ENCODE results near the gene ANOS1. TPM values are rescaled to one million over a fixed set of nuclear protein-coding genes. Genes with fewer than 3 reads are reported as not detected.

The ANOS1 gene, protein sequence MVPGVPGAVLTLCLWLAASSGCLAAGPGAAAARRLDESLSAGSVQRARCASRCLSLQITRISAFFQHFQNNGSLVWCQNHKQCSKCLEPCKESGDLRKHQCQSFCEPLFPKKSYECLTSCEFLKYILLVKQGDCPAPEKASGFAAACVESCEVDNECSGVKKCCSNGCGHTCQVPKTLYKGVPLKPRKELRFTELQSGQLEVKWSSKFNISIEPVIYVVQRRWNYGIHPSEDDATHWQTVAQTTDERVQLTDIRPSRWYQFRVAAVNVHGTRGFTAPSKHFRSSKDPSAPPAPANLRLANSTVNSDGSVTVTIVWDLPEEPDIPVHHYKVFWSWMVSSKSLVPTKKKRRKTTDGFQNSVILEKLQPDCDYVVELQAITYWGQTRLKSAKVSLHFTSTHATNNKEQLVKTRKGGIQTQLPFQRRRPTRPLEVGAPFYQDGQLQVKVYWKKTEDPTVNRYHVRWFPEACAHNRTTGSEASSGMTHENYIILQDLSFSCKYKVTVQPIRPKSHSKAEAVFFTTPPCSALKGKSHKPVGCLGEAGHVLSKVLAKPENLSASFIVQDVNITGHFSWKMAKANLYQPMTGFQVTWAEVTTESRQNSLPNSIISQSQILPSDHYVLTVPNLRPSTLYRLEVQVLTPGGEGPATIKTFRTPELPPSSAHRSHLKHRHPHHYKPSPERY
- total RNA-seq: 0.18 and 0.55 TPM in 2 replicates
- polyA plus RNA-seq: 0.60 and 0.87 TPM in 2 replicates
- 0.59 and 0.87 TPM in 2 replicates for polyA plus RNA-seq (2011; cell fraction: cytosol; rRNA removed)
- 0.42 and 1.1 TPM in 2 replicates for polyA plus RNA-seq (2011; cell fraction: nucleus; rRNA removed)
- 0.50 and 1.2 TPM in 2 replicates for polyA plus RNA-seq (2012)
- 0.56 and 1.1 TPM in 2 replicates for polyA minus RNA-seq
- polyA minus RNA-seq (2011; cell fraction: cytosol; rRNA and poly(A)+ RNA removed): not detected
- polyA minus RNA-seq (2011; cell fraction: nucleus; rRNA and poly(A)+ RNA removed): 0.67 and 1.6 TPM in 2 replicates
- Bru-seq, nascent RNA: percentile 23 among the genes with signal in this experiment
- BruChase-seq, experiment 1, labeled RNA remaining after a 6-hour chase: percentile 15 among the genes with signal in this experiment
- BruChase-seq, experiment 2, labeled RNA remaining after a 2-hour chase: percentile 12 among the genes with signal in this experiment
- long read RNA-seq, partial matches to known transcripts: 0 of 1 reads
- long read RNA-seq, other reads (novel, unspliced or antisense): 1 of 1 reads

DNA sequence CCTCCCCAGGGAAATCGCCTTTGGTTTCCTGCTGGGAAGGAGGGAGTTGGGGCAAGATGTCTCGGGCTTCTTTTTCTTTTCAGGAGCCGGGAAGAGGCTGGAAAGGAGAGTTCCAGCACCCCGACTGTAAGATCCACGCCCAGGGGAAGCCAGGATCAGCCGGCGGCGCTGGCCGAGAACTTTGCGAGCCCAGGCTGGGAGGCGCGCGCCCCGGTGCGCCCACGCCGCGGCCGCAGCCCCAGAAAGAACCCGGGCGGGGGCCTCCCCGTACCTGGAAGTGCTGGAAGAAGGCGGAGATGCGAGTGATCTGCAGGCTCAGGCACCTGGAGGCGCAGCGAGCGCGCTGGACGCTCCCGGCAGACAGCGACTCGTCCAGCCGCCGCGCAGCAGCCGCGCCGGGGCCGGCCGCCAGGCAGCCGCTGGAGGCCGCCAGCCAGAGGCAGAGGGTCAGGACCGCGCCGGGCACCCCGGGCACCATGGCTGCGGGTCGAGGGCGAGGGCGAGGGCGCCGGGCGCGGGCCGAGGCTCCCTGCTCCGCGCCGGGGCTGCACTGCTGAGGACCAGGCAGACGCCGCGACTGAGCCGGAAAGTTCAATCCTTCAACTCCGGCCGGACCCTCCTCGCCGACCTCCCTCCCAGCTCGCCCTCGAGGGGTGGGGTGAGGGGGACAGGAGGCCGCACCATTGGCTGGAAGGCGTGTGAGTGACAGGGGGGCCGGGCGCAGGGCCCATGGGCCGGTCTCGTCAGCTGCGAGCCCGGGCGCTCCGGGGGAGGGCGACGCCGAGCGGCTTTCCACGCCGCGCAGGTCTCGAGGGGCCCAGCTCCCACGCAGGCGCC lies at the start of gene ANOS1:
Gene ANOS1, minus strand, starts transcription at position 579 of the 837 bp plus-strand sequence. Its CDS starts 101 bp downstream, at position 478.
- peak; percentile 52 for DNase-seq (ENCODE audit: low read depth, low spot score)
- Histone ChIP-seq H3K36me3 (ENCODE audit: control insufficient read depth in 2 of 2, extremely low read depth in 1 of 2, insufficient read depth in 2 of 2, low read length in 2 of 2) (no peaks in the 10 kb centered on the region), H3K4me2 (ENCODE audit: insufficient read depth, low read length) (peak within 1 kb of the TSS; percentile 62), H3K4me3 (replicated peaks in 1 of 3; ENCODE audit: insufficient read depth in 1 of 3, low read depth in 1 of 3, low read length in 3 of 3) (peak within 1 kb of the TSS; percentile 16 to 38 (median 36)), H3K79me2 (ENCODE audit: control insufficient read depth, insufficient read depth, low read length) (no peaks in the 10 kb centered on the region), H3K9me3 (replicated peaks; ENCODE audit: control insufficient read depth, insufficient read depth, low read length) (no peaks in the 10 kb centered on the region), H3K4me1 (ENCODE audit: control insufficient read depth, extremely low read depth, insufficient read depth, low read length) (peaks cover 4% of the 10 kb centered on the region), H3K27ac (ENCODE audit: insufficient read depth, low read depth, low read length) (no peak within 1 kb of the TSS), H3K9ac (replicated peaks; ENCODE audit: extremely low read depth, insufficient read depth, low read length) (no peak within 1 kb of the TSS), H3K9me1 (replicated peaks; ENCODE audit: control insufficient read depth, extremely low read depth, insufficient read depth, low read length) (no peaks in the 10 kb centered on the region), H2AFZ (ENCODE audit: low read depth, low read length) (peak within 1 kb of the TSS; percentile 37), H4K20me1 (replicated peaks; ENCODE audit: control insufficient read depth, extremely low read depth, insufficient read depth, low read length) (no peaks in the 10 kb centered on the region), H3K27me3 (ENCODE audit: control insufficient read depth in 2 of 2, insufficient read depth in 2 of 2, low read length in 2 of 2) (peaks cover 3 to 4% of the 10 kb centered on the region in 2 experiments)
- intact Hi-C loops (cut with micrococcal nuclease): loop anchor here (1.0 to 10.0 kb wide), 2 partner anchors 37 to 547 kb away; no protein-coding TSS in a partner anchor
- no TSS peak for BruUV-seq (replicated peaks)
- ChIA-PET POLR2A (no interaction called here), CTCF (no interaction called here)
- TF ChIP-seq MYC (IDR thresholded peaks at IDR 0.05; ENCODE audit: low read depth, low read length): no peak
- no peak for TF ChIP-seq POLR2A (IDR thresholded peaks at IDR 0.05; ENCODE audit: low read depth, low read length)
- no peak for TF ChIP-seq POLR2AphosphoS5 (IDR thresholded peaks at IDR 0.05; ENCODE audit: insufficient read depth, low read depth, low read length)
- TF ChIP-seq JUN (IDR thresholded peaks at IDR 0.05; ENCODE audit: borderline replicate concordance, insufficient read depth, insufficient read length, low read depth): no peak
- no peak for TF ChIP-seq MAX (IDR thresholded peaks at IDR 0.05; ENCODE audit: insufficient read depth, insufficient read length)
- TF ChIP-seq FOS (IDR thresholded peaks at IDR 0.05; ENCODE audit: borderline replicate concordance, insufficient read depth, low read length): no peak
- TF ChIP-seq GATA2 (IDR thresholded peaks at IDR 0.05; ENCODE audit: insufficient read depth, insufficient read length, low read depth, low read length): no peak
- no peak for TF ChIP-seq EZH2 (IDR thresholded peaks at IDR 0.05; ENCODE audit: borderline replicate concordance, low read depth, low read length, severe bottlenecking)
- TF ChIP-seq, protein P1, sequence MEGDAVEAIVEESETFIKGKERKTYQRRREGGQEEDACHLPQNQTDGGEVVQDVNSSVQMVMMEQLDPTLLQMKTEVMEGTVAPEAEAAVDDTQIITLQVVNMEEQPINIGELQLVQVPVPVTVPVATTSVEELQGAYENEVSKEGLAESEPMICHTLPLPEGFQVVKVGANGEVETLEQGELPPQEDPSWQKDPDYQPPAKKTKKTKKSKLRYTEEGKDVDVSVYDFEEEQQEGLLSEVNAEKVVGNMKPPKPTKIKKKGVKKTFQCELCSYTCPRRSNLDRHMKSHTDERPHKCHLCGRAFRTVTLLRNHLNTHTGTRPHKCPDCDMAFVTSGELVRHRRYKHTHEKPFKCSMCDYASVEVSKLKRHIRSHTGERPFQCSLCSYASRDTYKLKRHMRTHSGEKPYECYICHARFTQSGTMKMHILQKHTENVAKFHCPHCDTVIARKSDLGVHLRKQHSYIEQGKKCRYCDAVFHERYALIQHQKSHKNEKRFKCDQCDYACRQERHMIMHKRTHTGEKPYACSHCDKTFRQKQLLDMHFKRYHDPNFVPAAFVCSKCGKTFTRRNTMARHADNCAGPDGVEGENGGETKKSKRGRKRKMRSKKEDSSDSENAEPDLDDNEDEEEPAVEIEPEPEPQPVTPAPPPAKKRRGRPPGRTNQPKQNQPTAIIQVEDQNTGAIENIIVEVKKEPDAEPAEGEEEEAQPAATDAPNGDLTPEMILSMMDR (IDR thresholded peaks at IDR 0.05; ENCODE audit: extremely low read depth in 1 of 2, insufficient read depth in 1 of 2, low read depth in 1 of 2, low read length in 2 of 2): no peak
- dilution Hi-C loops (cut with MboI; ENCODE audit: extremely low pct_ligation_motif_present, low sequenced_read_pairs): no loop called here
- FAIRE-seq: peak; percentile 62

Data from endothelial cell of umbilical vein (primary cell).